ENCODE results near the gene SERGEF. TPM values are rescaled to one million over a fixed set of nuclear protein-coding genes. Genes with fewer than 3 reads are reported as not detected.

Gene SERGEF
- total RNA-seq, 2 experiments from 2014 or later = 27.5 to 27.7 TPM

- CTCF ChIA-PET = interaction anchor here (2.2 kb wide), 1 partner anchor 10 kb away, joined by 6 read pairs; no protein-coding TSS in a partner anchor
- POLR2A ChIA-PET = no interaction called here
These were observed 44.6 kb downstream of the SERGEF start for GRCh38 chr11:17968206-17968605.

- CTCF ChIA-PET = interaction anchor here (1.6 kb wide), 1 partner anchor 11 kb away, joined by 4 read pairs; no protein-coding TSS in a partner anchor
- POLR2A ChIA-PET = no interaction called here
These were observed 45.2 kb downstream of the SERGEF start for GRCh38 chr11:17967661-17968060.

GRCh38 chr11:17960091-17960490, 52.8 kb downstream of the SERGEF start:
- POLR2A ChIA-PET = no interaction called here
- CTCF ChIA-PET = no interaction called here

- CTCF ChIA-PET = no interaction called here
These were observed 54.4 kb downstream of the SERGEF start for GRCh38 chr11:17958446-17958845.

GRCh38 chr11:17954395-17955252, 58.2 kb downstream of the SERGEF start:
- POLR2A ChIA-PET = no interaction called here

More at GRCh38 chr11:17958446-17958845, 54.4 kb downstream of the SERGEF start:
- POLR2A ChIA-PET = no interaction called here

GRCh38 chr11:17952487-17952886, 60.4 kb downstream of the SERGEF start:
- CTCF ChIA-PET = no interaction called here
- POLR2A ChIA-PET = no interaction called here

More at GRCh38 chr11:17954395-17955252, 58.2 kb downstream of the SERGEF start:
- CTCF ChIA-PET = no interaction called here

GRCh38 chr11:17951685-17952388, 61.0 kb downstream of the SERGEF start:
- POLR2A ChIA-PET = no interaction called here
- CTCF ChIA-PET = interaction anchor here (0.6 kb wide), 1 partner anchor 185 kb away, joined by 3 read pairs; no protein-coding TSS in a partner anchor

- ChIA-PET CTCF (no interaction called here), POLR2A (no interaction called here)
These were observed 62.2 kb downstream of the SERGEF start for GRCh38 chr11:17950644-17951043.

- POLR2A ChIA-PET = no interaction called here
- CTCF ChIA-PET = interaction anchor here (0.6 to 0.7 kb wide), 2 partner anchors 14 to 1167 kb away, joined by 3 to 4 read pairs; no protein-coding TSS in a partner anchor
These were observed 64.6 kb downstream of the SERGEF start for GRCh38 chr11:17948296-17948695.

GRCh38 chr11:17939542-17939941, 73.3 kb downstream of the SERGEF start:
- CTCF ChIA-PET = no interaction called here

GRCh38 chr11:17936790-17937189, 76.1 kb downstream of the SERGEF start:
- POLR2A ChIA-PET = no interaction called here
- CTCF ChIA-PET = no interaction called here

More at GRCh38 chr11:17939542-17939941, 73.3 kb downstream of the SERGEF start:
- POLR2A ChIA-PET = no interaction called here

GRCh38 chr11:17934194-17934593, 78.7 kb downstream of the SERGEF start:
- ChIA-PET CTCF (no interaction called here), POLR2A (no interaction called here)

GRCh38 chr11:17933708-17934107, 79.1 kb downstream of the SERGEF start:
- ChIA-PET POLR2A (no interaction called here), CTCF (no interaction called here)

GRCh38 chr11:17932472-17932871, 80.4 kb downstream of the SERGEF start:
- CTCF ChIA-PET = interaction anchor here (0.6 kb wide), 1 partner anchor 61 kb away, joined by 3 read pairs; no protein-coding TSS in a partner anchor
- POLR2A ChIA-PET = no interaction called here

- CTCF ChIA-PET = interaction anchor here (0.6 kb wide), 1 partner anchor 61 kb away, joined by 3 read pairs; no protein-coding TSS in a partner anchor
- POLR2A ChIA-PET = interaction anchor here (0.6 kb wide), 1 partner anchor 31 kb away, joined by 3 read pairs; no protein-coding TSS in a partner anchor
These were observed 81.3 kb downstream of the SERGEF start for GRCh38 chr11:17931595-17931994.

- CTCF ChIA-PET = no interaction called here
- POLR2A ChIA-PET = interaction anchor here (0.6 kb wide), 1 partner anchor 1285 kb away, joined by 5 read pairs; no protein-coding TSS in a partner anchor
These were observed 82.2 kb downstream of the SERGEF start for GRCh38 chr11:17930544-17931125.

GRCh38 chr11:17929171-17929570, 83.7 kb downstream of the SERGEF start:
- ChIA-PET CTCF (no interaction called here), POLR2A (no interaction called here)

GRCh38 chr11:17927681-17928343, 85.0 kb downstream of the SERGEF start:
- POLR2A ChIA-PET = no interaction called here
- CTCF ChIA-PET = no interaction called here

GRCh38 chr11:17927041-17927440, 85.8 kb downstream of the SERGEF start:
- CTCF ChIA-PET = no interaction called here
- POLR2A ChIA-PET = no interaction called here

GRCh38 chr11:17924713-17925112, 88.1 kb downstream of the SERGEF start:
- ChIA-PET POLR2A (no interaction called here), CTCF (no interaction called here)
